M059J (cell line): Measurements from ENCODE around the gene APOH. TPM values are rescaled to one million over a fixed set of nuclear protein-coding genes. Genes with fewer than 3 reads are reported as not detected.
A peak's percentile ranks its signal among the peaks of the same experiment; 100 is the strongest.

Experiments
- DNase-seq: peaks from one replicate; pipeline ENCODE4 v3.0.0-alpha.2; 2012; ENCODE audit warnings: low read depth
- total RNA-seq: library from RNA; depleted of rRNA; stranded (reverse); fragments of >200 nt; shearing (Covaris generic); gene quantifications from 2 replicates; pipeline ENCODE4 v1.2.3, GENCODE V29; 2014; rRNA removed

The APOH gene
- total RNA-seq, 1 experiment from 2014 or later = not detected

DNA sequence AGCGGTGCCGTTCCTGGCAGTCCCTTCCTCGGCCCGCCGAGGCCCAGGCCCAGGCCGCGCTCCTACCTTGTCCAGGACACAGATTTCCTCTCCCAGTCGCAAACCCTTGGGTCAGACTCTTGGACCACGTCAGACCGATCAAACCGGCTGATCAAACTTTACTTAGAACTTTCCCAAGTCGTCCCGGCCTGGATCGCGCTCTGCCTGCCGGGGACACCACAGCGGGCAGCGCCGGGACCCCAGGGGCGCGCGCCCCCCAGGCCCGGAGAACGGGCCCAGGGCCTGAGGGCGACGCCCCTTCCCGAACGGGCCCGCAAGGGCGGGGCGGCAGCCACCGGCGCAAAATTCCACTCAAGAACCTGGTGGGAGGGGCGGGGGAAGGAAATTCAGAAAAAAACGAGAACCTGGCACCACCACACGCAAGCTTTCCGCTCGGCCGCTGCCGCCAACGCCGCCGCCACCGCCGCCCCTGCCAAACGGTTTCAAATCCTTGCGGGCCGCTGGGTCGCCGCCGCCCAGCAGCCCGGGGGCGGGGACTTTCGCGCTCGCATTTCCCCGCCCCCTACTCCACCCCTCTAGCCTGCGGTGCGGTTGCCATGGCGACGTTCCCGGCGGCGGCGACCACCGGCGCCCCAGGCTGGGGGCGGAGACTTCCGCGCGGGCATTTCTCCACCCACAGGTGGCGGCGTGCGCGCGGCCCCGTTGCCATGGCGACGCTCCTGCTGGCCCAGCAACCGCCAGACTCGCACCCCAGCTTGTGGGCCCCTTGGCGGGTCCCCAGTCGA is 37.4 kb downstream of the APOH start, which contains the start of gene CEP112:
TSS of gene CEP112 (minus strand) at position 541 of the 785 bp plus-strand sequence.
- DNase-seq = peak; percentile 70

GRCh38 chr17:66190738-66191592 is 38.2 kb downstream of the APOH start:
- peak; percentile 51 for DNase-seq

DNA sequence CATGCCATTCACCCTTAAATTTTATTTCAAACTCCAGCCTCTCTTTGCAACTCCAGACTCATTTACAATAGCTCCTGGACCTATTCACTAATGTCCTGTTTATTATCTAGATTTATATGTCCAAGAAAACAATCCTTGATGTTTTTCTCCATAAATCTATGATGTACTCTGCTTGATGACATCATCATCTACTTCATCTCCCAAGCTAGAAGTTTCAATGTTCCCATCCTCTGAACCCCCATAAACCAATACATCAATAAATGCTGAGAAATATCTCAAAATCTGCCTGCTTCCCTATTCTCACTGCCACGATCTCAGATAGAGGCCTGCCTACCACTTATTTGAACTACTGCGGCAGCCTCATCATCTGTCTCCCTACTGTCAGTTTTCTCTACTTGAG is 41.5 kb downstream of the APOH start:
- DNase-seq = no peak

- no peak for DNase-seq
These were observed 43.4 kb downstream of the APOH start for GRCh38 chr17:66185862-66186261.

- DNase-seq = no peak
These were observed 44.8 kb downstream of the APOH start for GRCh38 chr17:66184392-66184791.

- no peak for DNase-seq
These were observed 45.7 kb downstream of the APOH start for GRCh38 chr17:66183529-66183928.

- DNase-seq = no peak
These were observed 50.6 kb downstream of the APOH start for GRCh38 chr17:66178642-66179041.

GRCh38 chr17:66177048-66177447 is 52.2 kb downstream of the APOH start:
- DNase-seq = peak; percentile 42

DNA sequence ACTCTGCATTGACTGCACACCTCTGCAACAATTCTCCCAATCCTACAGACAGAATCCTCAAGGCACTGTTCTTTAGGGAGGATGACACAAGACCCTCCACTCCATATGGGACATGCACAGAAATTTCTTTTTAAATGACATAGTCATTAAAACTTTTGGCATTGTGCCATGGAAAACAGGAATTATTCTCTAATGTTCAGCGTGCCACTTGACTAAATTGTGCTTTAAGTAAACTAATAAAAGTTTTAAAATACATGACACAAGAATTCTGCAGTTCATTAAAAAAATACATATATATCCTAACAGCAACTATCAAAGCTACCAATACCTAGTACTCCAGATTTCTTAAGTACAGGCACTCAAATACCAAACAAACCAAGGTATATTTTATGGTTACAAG is 53.3 kb downstream of the APOH start:
- DNase-seq = no peak

- DNase-seq = no peak
These were observed 56.5 kb downstream of the APOH start for GRCh38 chr17:66172691-66173223.

DNA sequence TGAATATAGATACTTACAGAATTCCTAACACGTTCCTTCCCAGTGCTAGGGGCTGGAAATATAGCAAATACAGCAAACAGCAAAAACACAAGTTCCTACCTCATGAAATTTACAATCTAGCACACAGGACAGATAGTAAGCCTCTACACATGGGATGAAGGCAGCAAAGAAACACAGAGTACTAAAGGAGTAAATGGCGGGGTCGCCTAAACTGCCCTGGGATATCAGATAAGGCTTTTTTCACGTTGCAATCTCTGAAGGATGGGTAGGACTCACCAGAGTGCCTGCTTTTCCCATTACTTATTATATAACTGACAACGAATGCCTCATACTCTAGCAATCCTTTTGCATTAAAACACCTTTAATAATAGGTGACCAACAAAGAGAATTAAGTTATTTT is 57.1 kb downstream of the APOH start:
- DNase-seq = no peak

- DNase-seq = no peak
These were observed 57.5 kb downstream of the APOH start for GRCh38 chr17:66171692-66172091.

GRCh38 chr17:66171172-66171571 is 58.0 kb downstream of the APOH start:
- DNase-seq = no peak

DNA sequence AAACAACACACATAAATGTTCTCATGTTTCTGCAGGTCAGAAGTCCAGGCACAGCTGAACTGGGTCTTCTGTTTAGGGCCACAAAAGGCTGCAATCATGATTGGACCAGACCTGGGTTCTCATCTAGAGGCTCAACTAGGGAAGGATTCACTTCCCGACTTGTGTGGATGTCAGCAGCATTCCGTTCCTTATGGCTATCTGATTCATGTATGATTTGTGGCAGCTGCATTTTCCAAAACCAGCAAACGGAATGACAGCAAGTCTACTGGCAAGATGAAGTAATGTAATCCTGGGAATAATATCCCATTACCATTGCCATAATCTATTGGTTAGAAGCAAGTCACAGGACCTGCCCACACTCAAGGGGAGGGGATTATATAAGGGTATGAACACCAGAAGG is 59.4 kb downstream of the APOH start:
- no peak for DNase-seq

- no peak for DNase-seq
These were observed 61.9 kb downstream of the APOH start for GRCh38 chr17:66167189-66167815.

DNA sequence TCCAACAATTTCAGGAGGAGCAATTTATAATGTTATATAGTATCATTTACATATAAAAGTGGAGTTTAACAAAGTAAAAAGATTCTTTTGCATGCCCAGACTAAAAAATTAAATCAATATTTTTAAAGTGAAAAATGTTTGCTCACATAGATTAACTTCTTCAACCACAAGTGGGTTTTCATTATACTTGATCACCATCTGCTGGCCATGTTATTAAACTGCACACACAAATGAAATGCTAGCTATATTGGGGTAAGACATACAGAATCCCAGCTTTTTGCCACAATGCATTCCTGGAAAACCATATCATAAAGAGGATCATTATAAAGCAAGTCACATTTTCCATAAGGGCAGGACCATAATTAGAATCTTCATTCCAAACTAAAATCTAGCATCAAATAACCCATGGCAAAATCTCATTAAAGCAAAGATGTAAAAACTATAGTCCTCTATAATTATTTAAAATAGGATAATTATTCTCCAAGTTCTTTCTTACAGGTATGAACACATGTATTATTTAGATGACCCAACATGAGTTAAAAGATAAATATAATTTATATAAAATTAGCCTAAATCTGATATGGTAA is 63.6 kb downstream of the APOH start:
- peak; percentile 51 for DNase-seq

Other genes with a start within 250 kb of the APOH start
- 5.9 and 6.4 TPM in 2 replicates for gene CEP112, start 37.3 kb downstream of the APOH start, total RNA-seq
- 8.3 and 17.9 TPM in 2 replicates for gene PRKCA, start 73.2 kb upstream of the APOH start, total RNA-seq